HEK293T (cell line): ENCODE data around the gene CHCHD3.

ENCODE experiments used
- CTCF ChIA-PET: fragments of 350-600 bp; formaldehyde crosslinking; extraction: SDS; loops from one replicate; lab custom pipeline; 2021; ENCODE audit warnings: antibody characterized with exemption, inconsistent platforms; lab: Yijun Ruan, JAX
- POLR2A ChIA-PET: fragments of 350-600 bp; formaldehyde crosslinking; extraction: SDS; loops from one replicate; lab custom pipeline; 2020; ENCODE audit warnings: antibody characterized with exemption, inconsistent platforms; lab: Yijun Ruan, JAX
- DNase-seq: peaks from one replicate; pipeline ENCODE4 v3.0.0; 2012; ENCODE audit warnings: mixed read lengths; ENCODE audit errors: extremely low spot score
- ARNT ChIP-seq: fragments of 450-650 bp; IDR thresholded peaks from 2 replicates; pipeline ENCODE4 v1.6.1; 2017; ENCODE audit warnings: mild to moderate bottlenecking
- BHLHE40 ChIP-seq: fragments of 450-650 bp; IDR thresholded peaks from 2 replicates; pipeline ENCODE4 v1.6.1; 2016; ENCODE audit warnings: mild to moderate bottlenecking, moderate library complexity, borderline replicate concordance
- CTBP1 ChIP-seq: fragments of 450-650 bp; IDR thresholded peaks from 2 replicates; pipeline ENCODE4 v1.6.1; 2016; ENCODE audit warnings: borderline replicate concordance
- ELF4 ChIP-seq: fragments of 450-650 bp; IDR thresholded peaks from 2 replicates; pipeline ENCODE4 v1.6.1; 2017; ENCODE audit warnings: antibody characterized with exemption
- FOXA1 ChIP-seq: fragments of 450-650 bp; IDR thresholded peaks from 2 replicates; pipeline ENCODE4 v1.6.1; 2016; ENCODE audit warnings: mild to moderate bottlenecking
- FOXK2 ChIP-seq: fragments of 450-650 bp; IDR thresholded peaks from 2 replicates; pipeline ENCODE4 v1.6.1; 2016; ENCODE audit warnings: mild to moderate bottlenecking
- FOXM1 ChIP-seq: fragments of 450-650 bp; IDR thresholded peaks from 2 replicates; pipeline ENCODE4 v1.6.1; 2017; ENCODE audit warnings: mild to moderate bottlenecking, borderline replicate concordance
- HDGF ChIP-seq: fragments of 450-650 bp; IDR thresholded peaks from 2 replicates; pipeline ENCODE4 v1.6.1; 2017; ENCODE audit warnings: antibody characterized with exemption, borderline replicate concordance
- L3MBTL2 ChIP-seq: fragments of 450-650 bp; conservative IDR thresholded peaks from 2 replicates; pipeline ENCODE4 v1.6.1; 2016; ENCODE audit warnings: mild to moderate bottlenecking
- LEF1 ChIP-seq: fragments of 450-650 bp; IDR thresholded peaks from 2 replicates; pipeline ENCODE4 v1.6.1; 2017; ENCODE audit warnings: mild to moderate bottlenecking, borderline replicate concordance
- NFRKB ChIP-seq: fragments of 450-650 bp; IDR thresholded peaks from 2 replicates; pipeline ENCODE4 v1.6.1; 2016; ENCODE audit warnings: mild to moderate bottlenecking, moderate library complexity
- PKNOX1 ChIP-seq: fragments of 450-650 bp; IDR thresholded peaks from 2 replicates; pipeline ENCODE4 v1.6.1; 2016
- SP1 ChIP-seq: fragments of 450-650 bp; IDR thresholded peaks from 2 replicates; pipeline ENCODE4 v1.6.1; 2017
- SUZ12 ChIP-seq: fragments of 450-650 bp; IDR thresholded peaks from 2 replicates; pipeline ENCODE4 v1.6.1; 2016; ENCODE audit warnings: mild to moderate bottlenecking
- TARDBP ChIP-seq: fragments of 450-650 bp; IDR thresholded peaks from 2 replicates; pipeline ENCODE4 v1.6.1; 2016
- ZNF384 ChIP-seq: fragments of 450-650 bp; IDR thresholded peaks from 2 replicates; pipeline ENCODE4 v1.6.1; 2016

CHCHD3 gene

GRCh38 chr7:132940084-132940483 is 141.8 kb downstream of the CHCHD3 start:
- no peak for TF ChIP-seq CTBP1
- TF ChIP-seq LEF1: no peak
- DNase-seq: no peak
- ChIA-PET POLR2A (no interaction called here), CTCF (no interaction called here)

- ChIA-PET POLR2A (no interaction called here), CTCF (no interaction called here)
- no peak for TF ChIP-seq L3MBTL2
- DNase-seq: no peak
Observed at GRCh38 chr7:132939495-132939894, 142.4 kb downstream of the CHCHD3 start.

- CTCF ChIA-PET: no interaction called here
- no peak for DNase-seq
- POLR2A ChIA-PET: no interaction called here
- TF ChIP-seq SP1 (no peak), TARDBP (no peak), BHLHE40 (no peak), SUZ12 (no peak)
Observed at GRCh38 chr7:132937286-132937685, 144.6 kb downstream of the CHCHD3 start.

GRCh38 chr7:132935608-132936007 is 146.3 kb downstream of the CHCHD3 start:
- POLR2A ChIA-PET: no interaction called here
- CTCF ChIA-PET: no interaction called here
- no peak for DNase-seq
- TF ChIP-seq PKNOX1 (no peak), FOXK2 (no peak), TARDBP (no peak)

- ChIA-PET POLR2A (no interaction called here), CTCF (no interaction called here)
- no peak for DNase-seq
- TF ChIP-seq NFRKB (no peak), FOXK2 (no peak), FOXM1 (no peak), TARDBP (no peak), ELF4 (no peak), SP1 (no peak), FOXA1 (no peak), LEF1 (no peak), CTBP1 (no peak), HDGF (no peak), SUZ12 (no peak), BHLHE40 (no peak), PKNOX1 (no peak), ARNT (no peak), L3MBTL2 (no peak), ZNF384 (no peak)
Observed at GRCh38 chr7:132934017-132934416, 147.9 kb downstream of the CHCHD3 start.

- POLR2A ChIA-PET: no interaction called here
- CTCF ChIA-PET: no interaction called here
- DNase-seq: no peak
- TF ChIP-seq ELF4 (no peak), ZNF384 (no peak), FOXM1 (no peak), FOXA1 (no peak), NFRKB (no peak), PKNOX1 (no peak), LEF1 (no peak), HDGF (no peak), L3MBTL2 (no peak), CTBP1 (no peak), BHLHE40 (no peak), SUZ12 (no peak), ARNT (no peak), SP1 (no peak), FOXK2 (no peak), TARDBP (no peak)
Observed at GRCh38 chr7:132933072-132933458, 148.8 kb downstream of the CHCHD3 start.

- ChIA-PET CTCF (interaction anchor here (1.0 kb wide), 1 partner anchor 50 kb away, joined by 3 read pairs; no protein-coding TSS in a partner anchor), POLR2A (no interaction called here)
- no peak for DNase-seq
- TF ChIP-seq SP1 (no peak), TARDBP (no peak), FOXM1 (no peak), NFRKB (no peak), FOXA1 (no peak), LEF1 (no peak), L3MBTL2 (no peak)
Observed at GRCh38 chr7:132932296-132933071, 149.4 kb downstream of the CHCHD3 start.
